ENCODE measurements around the gene KMT2A.

DNA sequence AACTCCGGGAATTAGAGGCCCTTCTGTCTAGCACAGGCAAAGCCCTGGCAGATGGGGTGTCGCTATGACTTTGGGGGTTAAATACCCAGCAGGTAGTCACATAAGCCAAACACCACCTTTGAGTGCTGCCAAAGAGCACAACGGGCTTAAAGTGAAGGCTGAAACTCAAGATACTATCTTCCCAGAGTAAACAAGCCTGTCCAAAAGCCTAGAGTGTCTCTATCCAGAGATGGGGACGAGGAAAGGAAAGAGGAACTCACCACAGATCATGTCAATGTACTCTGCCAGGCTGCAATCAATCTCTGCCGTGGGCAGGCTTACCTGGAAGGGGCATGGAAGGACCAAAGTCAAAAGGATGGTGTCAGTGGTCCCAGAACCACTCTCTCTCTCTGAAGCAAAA, 109.2 kb downstream of the KMT2A start:
- TF ChIP-seq, protein P1, sequence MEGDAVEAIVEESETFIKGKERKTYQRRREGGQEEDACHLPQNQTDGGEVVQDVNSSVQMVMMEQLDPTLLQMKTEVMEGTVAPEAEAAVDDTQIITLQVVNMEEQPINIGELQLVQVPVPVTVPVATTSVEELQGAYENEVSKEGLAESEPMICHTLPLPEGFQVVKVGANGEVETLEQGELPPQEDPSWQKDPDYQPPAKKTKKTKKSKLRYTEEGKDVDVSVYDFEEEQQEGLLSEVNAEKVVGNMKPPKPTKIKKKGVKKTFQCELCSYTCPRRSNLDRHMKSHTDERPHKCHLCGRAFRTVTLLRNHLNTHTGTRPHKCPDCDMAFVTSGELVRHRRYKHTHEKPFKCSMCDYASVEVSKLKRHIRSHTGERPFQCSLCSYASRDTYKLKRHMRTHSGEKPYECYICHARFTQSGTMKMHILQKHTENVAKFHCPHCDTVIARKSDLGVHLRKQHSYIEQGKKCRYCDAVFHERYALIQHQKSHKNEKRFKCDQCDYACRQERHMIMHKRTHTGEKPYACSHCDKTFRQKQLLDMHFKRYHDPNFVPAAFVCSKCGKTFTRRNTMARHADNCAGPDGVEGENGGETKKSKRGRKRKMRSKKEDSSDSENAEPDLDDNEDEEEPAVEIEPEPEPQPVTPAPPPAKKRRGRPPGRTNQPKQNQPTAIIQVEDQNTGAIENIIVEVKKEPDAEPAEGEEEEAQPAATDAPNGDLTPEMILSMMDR (IDR thresholded peaks at IDR 0.05): no peak
- no peak for TF ChIP-seq POLR2A (IDR thresholded peaks at IDR 0.05)
